PC-9 (cell line): ENCODE results near the gene APOA4. TPM values are rescaled to one million over a fixed set of nuclear protein-coding genes. Genes with fewer than 3 reads are reported as not detected.

Experiments used
- BruUV-seq: library from RNA; stranded (reverse); fragments of 400-500 nt; replicated peaks from 2 replicates; lab custom pipeline; 2021; lab: Mats Ljungman, UMichigan
- CTCF ChIA-PET: fragments of 300-600 bp; sonication (Branson Sonifier 250); formaldehyde crosslinking; loops from one replicate; lab custom pipeline; 2022; ENCODE audit warnings: antibody characterized with exemption; lab: Charles Lee
- POLR2A ChIA-PET: fragments of 300-600 bp; sonication (Branson Sonifier 250); formaldehyde crosslinking; loops from one replicate; lab custom pipeline; 2022; ENCODE audit warnings: antibody characterized with exemption; ENCODE audit not compliant: unreplicated experiment; lab: Charles Lee
- DNase-seq, 2 experiments: peaks; one replicate each; pipeline versions ENCODE4 v3.0.0 to v3.0.0-alpha.2; 2015 to 2022; ENCODE audit warnings: mixed read lengths in 1 of 2
- H2AFZ ChIP-seq: fragments of 200-600 bp; sonication (generic); 2 replicates; pipeline ENCODE4 v1.8.1; 2017; ENCODE audit warnings: antibody characterized with exemption
- H3F3A ChIP-seq: fragments of 200-600 bp; sonication (generic); 2 replicates; pipeline ENCODE4 v1.8.1; 2017; ENCODE audit warnings: antibody characterized with exemption, mild to moderate bottlenecking, low read depth; ENCODE audit not compliant: insufficient read depth
- H3K27ac ChIP-seq: fragments of 200-600 bp; sonication (generic); 2 replicates; pipeline ENCODE4 v1.6.1; 2016; ENCODE audit warnings: mixed run types
- H3K27me3 ChIP-seq: fragments of 200-600 bp; sonication (generic); 2 replicates; pipeline ENCODE4 v1.6.1; 2016; ENCODE audit warnings: low read depth, mixed run types; ENCODE audit not compliant: insufficient read depth
- H3K36me3 ChIP-seq: fragments of 200-600 bp; sonication (generic); 2 replicates; pipeline ENCODE4 v1.6.1; 2016; ENCODE audit warnings: low read depth, mixed run types
- H3K4me1 ChIP-seq: fragments of 200-600 bp; sonication (generic); replicated peaks from 2 replicates; pipeline ENCODE4 v1.6.1; 2016; ENCODE audit warnings: mixed run types; ENCODE audit not compliant: insufficient read depth
- H3K4me2 ChIP-seq: fragments of 200-600 bp; sonication (generic); 2 replicates; pipeline ENCODE4 v1.6.1; 2017; ENCODE audit warnings: mixed run types
- H3K4me3 ChIP-seq: fragments of 200-600 bp; sonication (generic); 2 replicates; pipeline ENCODE4 v1.6.1; 2016; ENCODE audit warnings: mixed run types
- H3K79me2 ChIP-seq: fragments of 200-600 bp; sonication (generic); 2 replicates; pipeline ENCODE4 v1.6.1; 2017; ENCODE audit warnings: low read depth, mixed run types
- H3K9me2 ChIP-seq: fragments of 200-600 bp; sonication (generic); 2 replicates; pipeline ENCODE4 v1.8.1; 2017; ENCODE audit warnings: mild to moderate bottlenecking; ENCODE audit not compliant: insufficient read depth
- H3K9me3 ChIP-seq: fragments of 200-600 bp; sonication (generic); 2 replicates; pipeline ENCODE4 v1.8.1; 2016; ENCODE audit warnings: low read depth; ENCODE audit not compliant: insufficient read depth
- H4K20me1 ChIP-seq: fragments of 200-600 bp; sonication (generic); 2 replicates; pipeline ENCODE4 v1.8.1; 2017; ENCODE audit not compliant: insufficient read depth
- EZH2 ChIP-seq: fragments of 200-600 bp; sonication (generic); IDR thresholded peaks from 2 replicates; pipeline ENCODE4 v1.8.0; 2017; ENCODE audit warnings: antibody characterized with exemption, low read depth
- intact Hi-C: fragments of 100-400 bp; cut with micrococcal nuclease; formaldehyde crosslinking; loops from one replicate; pipeline ENCODE4 v1.10.0; 2022; ENCODE audit not compliant: unreplicated experiment
- total RNA-seq: library from RNA; stranded (reverse); gene quantifications from 2 replicates; pipeline ENCODE4 v1.2.3, GENCODE V29; 2021
- TF ChIP-seq, protein P1 (sequence below): fragments of 200-600 bp; sonication (generic); conservative IDR thresholded peaks from 2 replicates; pipeline ENCODE4 v1.6.1; 2017; ENCODE audit warnings: mixed run types, antibody characterized with exemption, mild to moderate bottlenecking, moderate library complexity

APOA4 gene
- total RNA-seq, 1 experiment from 2014 or later, result not detected

DNA sequence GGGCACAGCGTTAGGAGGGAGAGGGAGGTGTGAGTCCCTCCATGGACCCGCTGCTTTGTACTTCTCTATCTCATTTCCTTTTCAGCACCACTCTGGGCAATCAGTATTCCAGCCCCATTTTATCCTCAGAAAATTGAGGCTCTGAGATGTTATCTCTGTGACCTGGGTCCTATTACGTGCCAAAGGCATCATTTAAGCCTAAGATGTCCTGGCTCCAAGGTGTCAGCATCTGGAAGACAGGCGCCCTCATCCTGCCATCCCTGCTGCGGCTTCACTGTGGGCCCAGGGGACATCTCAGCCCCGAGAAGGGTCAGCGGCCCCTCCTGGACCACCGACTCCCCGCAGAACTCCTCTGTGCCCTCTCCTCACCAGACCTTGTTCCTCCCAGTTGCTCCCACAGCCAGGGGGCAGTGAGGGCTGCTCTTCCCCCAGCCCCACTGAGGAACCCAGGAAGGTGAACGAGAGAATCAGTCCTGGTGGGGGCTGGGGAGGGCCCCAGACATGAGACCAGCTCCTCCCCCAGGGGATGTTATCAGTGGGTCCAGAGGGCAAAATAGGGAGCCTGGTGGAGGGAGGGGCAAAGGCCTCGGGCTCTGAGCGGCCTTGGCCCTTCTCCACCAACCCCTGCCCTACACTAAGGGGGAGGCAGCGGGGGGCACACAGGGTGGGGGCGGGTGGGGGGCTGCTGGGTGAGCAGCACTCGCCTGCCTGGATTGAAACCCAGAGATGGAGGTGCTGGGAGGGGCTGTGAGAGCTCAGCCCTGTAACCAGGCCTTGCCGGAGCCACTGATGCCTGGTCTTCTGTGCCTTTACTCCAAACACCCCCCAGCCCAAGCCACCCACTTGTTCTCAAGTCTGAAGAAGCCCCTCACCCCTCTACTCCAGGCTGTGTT lies 5.8 kb upstream of the APOA4 start:
- POLR2A ChIA-PET, result interaction anchor here (0.6 kb wide), 2 partner anchors 8 to 638 kb away, joined by 6 to 7 read pairs; partner anchors contain the start of gene APOA1
- H3K4me3 ChIP-seq, result no peak overlapping the region
- no peak for TF ChIP-seq EZH2
- TF ChIP-seq, protein P1, sequence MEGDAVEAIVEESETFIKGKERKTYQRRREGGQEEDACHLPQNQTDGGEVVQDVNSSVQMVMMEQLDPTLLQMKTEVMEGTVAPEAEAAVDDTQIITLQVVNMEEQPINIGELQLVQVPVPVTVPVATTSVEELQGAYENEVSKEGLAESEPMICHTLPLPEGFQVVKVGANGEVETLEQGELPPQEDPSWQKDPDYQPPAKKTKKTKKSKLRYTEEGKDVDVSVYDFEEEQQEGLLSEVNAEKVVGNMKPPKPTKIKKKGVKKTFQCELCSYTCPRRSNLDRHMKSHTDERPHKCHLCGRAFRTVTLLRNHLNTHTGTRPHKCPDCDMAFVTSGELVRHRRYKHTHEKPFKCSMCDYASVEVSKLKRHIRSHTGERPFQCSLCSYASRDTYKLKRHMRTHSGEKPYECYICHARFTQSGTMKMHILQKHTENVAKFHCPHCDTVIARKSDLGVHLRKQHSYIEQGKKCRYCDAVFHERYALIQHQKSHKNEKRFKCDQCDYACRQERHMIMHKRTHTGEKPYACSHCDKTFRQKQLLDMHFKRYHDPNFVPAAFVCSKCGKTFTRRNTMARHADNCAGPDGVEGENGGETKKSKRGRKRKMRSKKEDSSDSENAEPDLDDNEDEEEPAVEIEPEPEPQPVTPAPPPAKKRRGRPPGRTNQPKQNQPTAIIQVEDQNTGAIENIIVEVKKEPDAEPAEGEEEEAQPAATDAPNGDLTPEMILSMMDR, result no peak
- H2AFZ ChIP-seq, result no peak overlapping the region
- H3K79me2 ChIP-seq, result no peaks in the 10 kb centered on the region
- H3K4me2 ChIP-seq, result no peak overlapping the region
- H3K27me3 ChIP-seq, result no peaks in the 10 kb centered on the region
- no peaks in the 10 kb centered on the region for H3F3A ChIP-seq
- no peaks in the 10 kb centered on the region for H3K9me3 ChIP-seq
- intact Hi-C loops, result no loop called here
- H3K27ac ChIP-seq, result no peak overlapping the region
- H3K9me2 ChIP-seq, result no peaks in the 10 kb centered on the region
- DNase-seq, result no peak
- H4K20me1 ChIP-seq, result no peaks in the 10 kb centered on the region
- no TSS peak for BruUV-seq
- peaks cover 8% of the 10 kb centered on the region; the same call in 1 of the 2 replicates for H3K4me1 ChIP-seq
- H3K36me3 ChIP-seq, result no peaks in the 10 kb centered on the region
- CTCF ChIA-PET, result no interaction called here

DNA sequence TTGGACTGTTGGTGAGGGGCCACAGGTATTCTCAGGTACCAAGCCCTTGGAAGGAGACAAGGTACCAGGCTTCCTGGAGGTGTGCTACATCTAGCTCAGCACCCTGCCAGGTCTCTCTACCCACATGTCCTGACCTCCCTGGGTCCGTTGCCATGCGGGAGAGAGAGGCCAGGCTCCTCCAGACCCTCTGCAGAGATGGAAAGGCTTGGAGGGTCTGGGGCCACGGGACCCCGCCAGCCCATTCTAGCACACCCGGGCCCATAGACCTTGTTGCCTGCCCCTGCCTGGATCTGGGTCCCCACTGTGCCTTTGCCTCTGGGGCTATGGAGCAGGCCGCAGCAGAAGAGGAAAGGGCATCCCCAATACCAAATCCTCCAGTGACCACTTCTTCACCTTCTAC lies 4.4 kb upstream of the APOA4 start:
- CTCF ChIA-PET, result no interaction called here

DNA sequence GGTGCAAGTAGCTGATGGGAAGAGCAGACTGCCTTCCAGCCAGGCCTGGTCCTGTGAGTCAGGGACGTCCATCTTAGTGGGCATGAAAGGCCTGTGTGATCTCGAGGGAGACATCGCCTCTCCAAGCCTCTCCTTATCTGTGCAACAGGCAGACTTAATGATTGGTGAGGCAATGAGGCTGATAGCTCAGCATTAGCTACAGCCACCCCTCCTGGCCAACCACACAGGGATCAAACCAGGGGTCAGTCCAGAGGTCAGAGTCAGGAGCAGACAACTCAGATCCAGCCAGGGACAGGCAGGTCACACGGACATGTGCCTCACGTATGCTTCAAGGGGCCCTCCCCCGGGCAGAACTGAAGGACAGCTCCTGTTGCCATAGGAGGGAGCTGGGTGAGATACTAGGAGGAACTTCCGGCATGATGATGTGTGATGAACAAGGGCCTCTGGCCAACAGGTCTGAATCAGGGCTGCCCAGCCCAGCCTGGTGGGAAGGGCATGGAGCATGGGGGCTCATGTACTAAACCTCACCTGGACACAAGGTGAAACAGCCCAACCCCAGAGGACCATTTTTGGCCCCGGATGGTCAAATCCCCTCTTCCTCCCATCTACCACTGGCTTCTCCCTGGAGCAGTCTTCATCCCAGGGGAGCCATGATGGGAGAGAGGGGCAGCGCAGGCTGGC lies 3.8 kb upstream of the APOA4 start:
- Histone ChIP-seq H3K4me2 (no peak overlapping the region), H3K4me3 (no peak overlapping the region), H2AFZ (no peak overlapping the region), H3K27ac (no peak overlapping the region), H3F3A (no peaks in the 10 kb centered on the region), H3K36me3 (no peaks in the 10 kb centered on the region), H4K20me1 (no peaks in the 10 kb centered on the region), H3K9me2 (no peaks in the 10 kb centered on the region), H3K79me2 (no peaks in the 10 kb centered on the region), H3K4me1 (peaks cover 1% of the 10 kb centered on the region; the same call in 1 of the 2 replicates), H3K9me3 (no peaks in the 10 kb centered on the region), H3K27me3 (no peaks in the 10 kb centered on the region)
- intact Hi-C loops, result no loop called here
- BruUV-seq, result no TSS peak
- DNase-seq, result no peak
- TF ChIP-seq, protein P1, result no peak
- no peak for TF ChIP-seq EZH2
- ChIA-PET CTCF (no interaction called here), POLR2A (no interaction called here)

More for the DNA sequence above, 4.4 kb upstream of the APOA4 start:
- Histone ChIP-seq H3K9me2 (no peaks in the 10 kb centered on the region), H3K79me2 (no peaks in the 10 kb centered on the region), H3F3A (no peaks in the 10 kb centered on the region), H4K20me1 (no peaks in the 10 kb centered on the region), H3K9me3 (no peaks in the 10 kb centered on the region), H3K27ac (no peak overlapping the region), H3K4me3 (no peak overlapping the region), H3K4me1 (peaks cover 7% of the 10 kb centered on the region; the same call in 1 of the 2 replicates), H3K27me3 (no peaks in the 10 kb centered on the region), H3K4me2 (no peak overlapping the region), H2AFZ (no peak overlapping the region), H3K36me3 (no peaks in the 10 kb centered on the region)
- no peak for DNase-seq
- no TSS peak for BruUV-seq
- intact Hi-C loops, result no loop called here
- TF ChIP-seq EZH2, result no peak
- TF ChIP-seq, protein P1, result no peak
- POLR2A ChIA-PET, result no interaction called here
